GM12892 (cell line): Measurements from ENCODE around the gene CCDC112.

Experiments used
- POLR2A ChIP-seq: IDR thresholded peaks from 2 replicates; pipeline ENCODE4 v1.6.1; 2011; ENCODE audit warnings: low read depth, low read length, control low read depth
- POLR2AphosphoS5 ChIP-seq: IDR thresholded peaks from 2 replicates; pipeline ENCODE4 v1.6.1; 2011; ENCODE audit warnings: low read depth, low read length, control low read depth
- TAF1 ChIP-seq: IDR thresholded peaks from 2 replicates; pipeline ENCODE4 v1.6.1; 2011; ENCODE audit warnings: low read depth, mild to moderate bottlenecking, control low read depth, low read length, borderline replicate concordance

GRCh38 chr5:115272297-115272958 lies 24.0 kb downstream of the CCDC112 start:
- TF ChIP-seq POLR2A, result no peak
- TF ChIP-seq POLR2AphosphoS5, result no peak
- TF ChIP-seq TAF1, result no peak
